Loucy (cell line): ENCODE data around the gene TMEM132D.

Experiments used
- CTCF ChIP-seq: fragments of 200-600 bp; sonication (generic); conservative IDR thresholded peaks from 2 replicates; pipeline ENCODE4 v1.5.1; 2014; ENCODE audit warnings: mild to moderate bottlenecking, antibody characterized with exemption, low read length
- EZH2phosphoT487 ChIP-seq: fragments of 200-600 bp; IDR thresholded peaks from 2 replicates; pipeline ENCODE4 v1.6.1; 2018; ENCODE audit warnings: antibody characterized with exemption, mild to moderate bottlenecking, moderate library complexity, borderline replicate concordance

GRCh38 chr12:129200576-129200975 lies 703.2 kb downstream of the TMEM132D start:
- no peak for TF ChIP-seq CTCF
- TF ChIP-seq EZH2phosphoT487 = no peak
